GM21737 (cell line): ENCODE data around the gene APPL1.
"Not testable (repeated sequence)": the region's sequence is repeated elsewhere in the genome, so short reads cannot be mapped to it uniquely, and the experiment has no call there.

ENCODE experiments used
- ATAC-seq: cut with Tn5 transposase; IDR thresholded peaks from one replicate; pipeline ENCODE4 v1.9.1; 2021; ENCODE audit warnings: mild to moderate bottlenecking, moderate library complexity; ENCODE audit not compliant: unreplicated experiment

APPL1 gene

DNA sequence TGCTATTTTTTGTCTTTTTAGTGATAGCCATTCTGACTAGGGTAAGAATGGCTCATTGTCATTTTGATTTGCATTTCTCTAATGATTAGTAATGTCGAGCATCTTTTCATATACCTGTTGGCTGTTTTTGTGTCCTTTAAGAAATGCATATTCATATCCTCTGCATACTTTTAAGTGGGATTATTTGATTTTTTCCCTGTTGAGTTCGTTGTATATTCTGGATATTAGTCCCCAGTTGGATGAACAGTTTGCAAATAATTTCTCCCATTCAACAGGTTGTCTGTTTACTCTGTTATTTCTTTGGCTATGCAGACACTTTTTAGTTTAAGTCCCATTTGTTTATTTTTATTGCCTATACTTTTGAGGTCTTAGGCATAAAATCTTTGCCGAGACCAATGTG lies 34.4 kb downstream of the APPL1 start:
- no peak for ATAC-seq

DNA sequence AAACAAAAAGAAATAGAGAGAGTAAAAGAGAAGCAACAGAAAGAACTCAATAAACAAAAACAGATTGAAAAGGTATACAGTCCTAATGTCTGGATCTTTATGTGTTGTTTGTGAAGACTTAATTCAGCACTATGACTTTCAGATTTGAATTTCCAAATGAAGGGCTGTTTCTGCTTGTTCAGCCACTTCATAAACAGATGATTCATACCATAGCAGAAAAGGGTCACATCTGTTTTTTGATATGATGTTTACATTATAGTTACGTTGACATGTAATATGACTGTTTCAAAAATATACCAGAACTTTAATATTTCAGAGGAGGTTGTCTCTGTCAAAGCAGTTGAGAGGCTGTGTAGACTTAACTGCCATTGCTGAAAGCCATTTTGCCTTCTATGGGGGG lies 40.9 kb downstream of the APPL1 start:
- ATAC-seq = no peak

DNA sequence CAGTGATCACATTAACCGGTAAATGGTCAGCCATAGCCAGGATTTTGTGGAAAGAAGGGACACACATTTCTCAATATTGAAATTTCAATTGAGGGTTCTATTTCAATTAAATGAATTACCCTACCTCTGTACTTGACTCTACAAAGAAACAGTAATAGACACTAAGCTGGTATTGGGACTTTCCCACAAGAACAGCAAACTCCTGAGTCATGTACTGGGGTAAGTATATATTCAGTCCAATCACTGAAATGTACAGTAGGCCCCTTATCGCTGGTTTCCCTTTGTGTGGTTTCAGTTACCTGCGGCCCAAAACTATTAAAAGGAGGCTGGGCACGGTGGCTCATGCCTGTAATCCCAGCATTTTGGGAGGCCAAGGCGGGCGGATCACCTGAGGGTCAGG lies 47.3 kb downstream of the APPL1 start:
- no peak for ATAC-seq

DNA sequence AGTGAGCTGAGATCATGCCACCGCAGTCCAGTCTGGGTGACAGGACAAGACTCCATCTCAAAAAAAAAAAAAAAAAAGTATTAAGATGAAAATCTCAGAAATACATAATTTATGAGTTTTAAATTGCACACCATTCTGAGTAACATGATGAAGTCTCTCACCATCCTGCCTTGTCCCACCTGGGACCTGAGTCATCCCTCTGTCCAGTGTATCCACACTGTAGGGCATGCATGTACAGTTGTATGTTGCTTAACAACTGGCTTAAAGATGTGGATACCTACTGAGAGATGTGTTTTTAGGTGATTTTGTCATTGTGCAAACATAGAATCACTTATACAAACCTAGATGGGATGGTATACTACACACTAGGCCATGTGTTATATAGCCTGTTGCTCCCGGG lies 47.9 kb downstream of the APPL1 start:
- no peak for ATAC-seq

DNA sequence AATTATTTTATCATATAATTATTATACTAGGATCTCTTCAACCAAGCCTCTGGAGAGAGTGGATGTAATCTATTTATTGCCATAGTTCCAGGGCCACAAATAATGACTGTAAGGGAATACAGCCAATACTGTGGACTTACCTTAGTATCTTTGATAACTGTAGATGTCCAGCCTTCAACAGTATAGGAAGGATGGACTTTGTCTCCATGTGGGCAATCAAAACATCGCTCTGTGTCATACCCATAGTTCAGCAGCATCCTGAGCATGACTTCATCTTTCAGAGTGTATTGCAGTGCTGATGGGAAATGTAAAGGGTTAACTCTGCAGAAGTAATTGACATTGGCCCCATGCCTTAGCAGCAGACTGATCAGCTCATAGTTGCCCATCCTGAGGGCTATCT lies 50.7 kb downstream of the APPL1 start:
- ATAC-seq = no peak

DNA sequence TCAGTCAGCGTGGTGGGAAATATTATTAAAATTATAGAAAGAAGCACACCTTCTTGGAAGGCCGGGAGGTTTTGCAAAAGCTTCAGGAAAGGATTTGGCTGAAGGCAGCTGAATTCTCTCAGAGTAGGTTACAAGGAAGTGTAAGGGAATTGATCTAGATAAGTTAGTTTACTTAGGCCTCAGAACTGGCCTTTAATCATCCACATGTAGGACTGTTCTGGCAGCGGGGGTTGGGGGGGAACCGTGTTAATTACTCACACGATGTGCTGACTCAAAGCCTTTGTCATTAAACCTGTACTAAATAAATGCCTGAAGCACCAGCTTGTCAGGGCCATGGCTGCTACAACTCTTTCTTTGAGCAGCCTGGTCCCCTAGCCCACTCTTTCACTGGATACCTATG lies 52.2 kb downstream of the APPL1 start:
- no peak for ATAC-seq

DNA sequence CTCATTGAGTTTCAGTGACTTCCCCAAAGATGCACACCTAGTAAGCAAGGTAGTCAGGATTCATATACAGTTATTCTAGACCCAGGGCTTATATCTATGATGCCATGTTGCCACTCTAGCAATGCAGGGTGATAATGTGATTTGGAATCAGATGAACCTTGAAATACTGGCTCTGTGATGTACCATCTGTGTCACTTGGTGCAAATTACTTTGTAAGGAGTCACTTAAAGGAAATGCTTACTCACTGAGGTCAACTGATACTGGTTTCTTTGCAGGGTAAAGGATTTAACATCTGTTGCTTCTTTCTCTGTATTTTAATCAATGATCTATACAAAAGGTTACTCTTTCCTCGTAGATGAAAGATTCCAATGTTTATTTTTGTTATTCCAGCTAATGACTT lies 54.2 kb downstream of the APPL1 start:
- no peak for ATAC-seq

DNA sequence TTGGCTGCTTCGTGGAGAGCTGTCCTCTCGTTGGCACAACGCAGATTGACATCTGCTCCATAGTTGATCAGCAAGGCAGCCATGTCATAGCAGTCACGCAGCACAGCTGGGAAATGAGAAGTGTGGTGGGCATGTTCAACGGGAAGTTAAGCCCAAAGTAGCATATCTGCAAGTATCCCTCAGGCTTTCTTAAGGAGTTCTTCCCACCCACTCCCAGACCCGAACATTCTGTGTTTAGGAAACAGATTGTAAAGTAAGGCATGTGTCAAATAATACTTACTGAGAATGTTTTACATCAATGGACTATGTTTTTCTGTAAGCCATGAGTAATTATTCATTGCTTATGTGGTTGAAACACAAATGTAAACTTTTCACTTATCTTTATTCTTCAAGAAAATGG lies 55.8 kb downstream of the APPL1 start:
- ATAC-seq = no peak

DNA sequence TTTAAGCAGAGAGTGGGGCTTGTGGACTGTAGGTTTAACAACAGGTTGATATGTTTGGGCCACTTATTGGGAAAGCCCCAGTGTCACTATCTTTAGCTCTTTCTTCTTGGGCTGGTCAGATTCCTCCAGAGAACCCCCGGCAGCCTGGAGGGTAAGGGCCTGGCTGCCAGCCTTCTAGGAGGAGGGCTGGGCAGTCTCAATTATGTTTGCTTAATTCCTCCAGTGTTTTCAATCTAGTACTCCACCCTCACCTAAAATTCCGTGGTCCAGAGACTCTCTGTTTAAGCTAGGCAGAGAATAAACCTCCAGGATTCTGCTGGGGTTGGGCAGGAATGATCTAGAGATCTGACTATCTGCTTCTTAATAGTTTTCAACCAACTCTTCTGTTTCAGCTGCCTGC lies 59.7 kb downstream of the APPL1 start:
- no peak for ATAC-seq

DNA sequence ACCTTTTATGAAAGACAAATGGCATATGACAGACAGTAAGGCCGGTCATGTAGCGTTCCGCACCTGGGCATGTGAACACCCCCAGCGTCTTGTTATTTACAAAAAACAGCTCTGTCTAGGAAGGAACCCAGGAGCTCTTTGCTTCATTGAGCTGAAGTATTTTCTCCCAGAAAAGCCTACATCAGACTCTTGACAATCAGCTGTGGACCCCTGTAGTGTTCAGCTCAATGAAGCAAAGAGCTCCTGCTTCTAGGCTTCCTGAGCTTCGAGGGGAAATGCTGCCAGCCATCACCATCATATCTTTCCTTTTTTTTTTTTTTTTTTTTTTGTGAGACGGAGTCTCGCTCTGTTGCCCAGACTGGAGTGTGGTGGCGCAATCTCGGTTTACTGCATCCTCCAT lies 60.9 kb downstream of the APPL1 start:
- no peak for ATAC-seq

DNA sequence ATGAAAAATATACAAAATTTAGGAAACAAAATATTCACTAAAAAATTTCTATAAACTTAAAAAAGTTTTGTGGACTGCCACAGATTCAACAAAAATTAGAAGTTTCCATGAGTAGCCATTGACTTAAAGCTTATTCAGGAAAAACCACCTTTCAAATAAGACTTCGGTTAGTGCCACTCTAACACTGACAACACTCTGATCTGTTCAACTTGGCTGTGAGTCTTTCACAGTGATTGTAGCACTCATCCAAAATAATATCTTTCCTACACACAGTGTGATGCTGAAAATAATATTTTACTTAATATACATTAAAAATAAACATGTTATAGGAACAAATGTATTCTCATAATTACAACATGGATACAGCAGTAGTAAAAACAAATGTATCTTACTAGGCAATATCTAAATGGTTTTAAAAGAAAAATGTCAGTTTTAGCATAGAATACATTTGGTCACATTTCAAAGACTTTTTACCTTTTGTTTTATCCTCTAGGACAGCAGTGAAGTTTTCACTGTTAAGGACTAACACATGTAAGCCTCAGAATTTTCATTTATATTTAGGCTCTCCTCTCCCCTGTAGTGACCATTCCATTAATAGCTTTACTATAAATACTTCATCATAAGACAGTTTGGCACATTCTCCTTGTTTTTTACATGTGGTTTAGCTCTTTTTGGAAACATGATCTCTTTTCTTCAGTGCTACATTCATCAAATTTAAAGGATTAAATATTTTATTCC lies 64.8 kb downstream of the APPL1 start, which contains the start of gene ASB14:
Gene ASB14 (minus strand): TSS at position 527 of the 738 bp plus-strand sequence. CDS start 652 bp downstream, outside the sequence.
- ATAC-seq = no peak

DNA sequence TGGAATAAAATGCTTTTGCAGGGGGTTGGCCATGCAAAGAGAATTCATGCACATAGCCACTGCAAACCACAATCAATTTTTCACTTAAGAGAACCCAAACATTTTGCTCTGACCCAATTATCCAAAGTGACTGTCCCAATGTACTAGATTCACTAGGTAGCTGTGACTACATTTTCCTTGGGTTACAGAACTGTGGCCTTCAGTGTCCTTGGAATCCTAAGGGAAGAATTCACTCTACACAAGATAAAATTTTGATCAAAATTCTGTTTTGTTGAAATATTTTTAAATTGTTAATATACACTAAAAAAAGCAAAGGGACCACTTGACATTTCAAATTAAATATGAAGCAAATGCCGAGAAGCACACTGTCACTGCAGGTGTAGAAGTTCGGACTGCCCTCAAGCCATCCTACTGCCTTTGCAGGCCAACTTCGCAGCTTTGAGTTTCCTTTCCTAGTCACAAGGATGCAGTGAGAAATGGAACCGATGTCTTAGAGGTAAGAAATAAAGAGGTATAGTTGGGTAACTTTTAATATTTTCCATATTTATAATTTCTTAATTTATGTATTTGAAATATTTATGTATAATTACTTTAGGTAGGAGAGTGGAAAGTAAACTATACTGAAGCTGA lies 65.5 kb downstream of the APPL1 start:
- no peak for ATAC-seq

DNA sequence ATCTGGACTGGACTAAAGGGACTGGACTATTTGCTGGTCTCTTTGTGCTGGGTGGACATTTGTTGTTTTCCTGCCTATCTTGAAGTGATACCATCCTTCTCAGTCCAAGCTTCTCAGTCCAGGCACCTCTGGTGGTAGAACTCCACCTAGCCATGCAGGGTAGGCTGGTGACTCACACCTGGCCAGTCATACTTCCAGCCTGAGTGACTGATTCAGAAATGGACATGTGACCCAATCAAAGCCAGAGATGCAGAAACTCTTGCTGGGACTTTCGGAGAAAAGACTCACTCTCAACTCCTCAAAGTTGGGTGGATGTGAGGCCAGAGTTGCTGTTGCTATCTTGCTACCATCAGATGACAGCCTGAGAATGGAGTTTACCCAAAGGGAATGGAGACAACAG lies 70.5 kb downstream of the APPL1 start:
- ATAC-seq = no peak

DNA sequence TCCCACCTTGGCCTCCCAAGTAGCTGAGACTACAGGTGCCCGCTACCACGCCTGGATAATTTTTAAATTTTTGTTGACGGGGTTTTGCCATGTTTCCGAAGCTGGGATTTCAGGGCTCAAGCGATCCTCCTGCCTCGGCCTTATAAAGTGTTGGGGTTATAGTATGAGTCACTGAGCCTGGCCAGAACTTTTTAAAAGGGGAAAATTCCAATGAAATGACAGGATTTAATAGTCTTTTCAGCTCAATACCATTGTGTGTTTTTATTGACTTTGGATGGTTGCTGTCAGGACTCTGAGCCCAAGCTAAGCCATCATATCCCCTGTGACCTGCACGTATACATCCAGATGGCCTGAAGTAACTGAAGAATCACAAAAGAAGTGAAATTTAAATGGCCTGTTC lies 76.0 kb downstream of the APPL1 start:
- not testable (repeated sequence) for ATAC-seq

DNA sequence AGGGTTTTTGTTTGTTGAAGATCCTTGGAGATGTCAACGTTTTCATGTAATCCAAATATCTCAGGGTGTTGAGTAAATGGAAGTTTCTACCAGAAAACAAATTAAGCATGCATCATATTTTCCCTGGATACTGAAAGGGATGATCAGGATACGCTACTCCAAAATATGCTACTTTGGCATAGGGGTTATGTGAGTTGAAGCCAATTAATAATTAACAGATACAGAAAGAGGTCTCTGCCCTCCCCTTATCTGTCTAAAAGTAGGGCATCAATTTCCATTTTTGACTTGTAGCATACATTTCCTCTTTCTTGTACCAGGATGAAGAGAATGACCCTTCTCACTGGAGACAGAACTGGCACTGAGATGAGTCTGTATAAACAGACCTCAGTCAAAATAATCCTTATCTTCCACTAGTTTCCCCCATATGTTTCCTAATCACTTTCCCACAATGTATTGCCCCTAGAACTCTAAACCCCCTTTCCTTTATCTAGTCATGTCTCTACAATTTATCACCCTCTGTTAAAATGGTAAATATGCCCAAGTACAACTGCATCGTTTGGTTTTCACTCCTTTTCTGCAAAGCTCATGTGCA lies 82.3 kb downstream of the APPL1 start:
- no peak for ATAC-seq

DNA sequence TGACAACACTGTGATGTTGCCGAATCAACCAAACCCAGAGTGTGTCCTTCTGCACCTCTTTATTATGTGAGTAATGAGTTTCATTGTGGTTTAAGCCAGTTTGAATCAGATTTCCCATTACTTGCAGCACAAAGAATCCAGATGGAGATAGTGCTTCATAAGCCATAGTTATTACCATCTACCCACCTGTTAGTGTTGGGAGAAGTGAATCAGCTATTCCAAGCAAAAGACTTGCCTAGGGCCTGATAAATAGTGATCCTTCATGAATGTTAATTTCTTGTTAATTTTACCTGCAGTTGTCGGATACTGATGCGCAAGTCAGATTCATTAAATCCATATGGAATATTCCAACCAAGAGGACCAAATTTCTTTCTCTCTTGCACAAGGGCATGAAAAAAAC lies 86.7 kb downstream of the APPL1 start:
- ATAC-seq = no peak
